ENCODE results near the gene GRSF1. TPM values are rescaled to one million over a fixed set of nuclear protein-coding genes. Genes with fewer than 3 reads are reported as not detected.

Gene GRSF1, protein sequence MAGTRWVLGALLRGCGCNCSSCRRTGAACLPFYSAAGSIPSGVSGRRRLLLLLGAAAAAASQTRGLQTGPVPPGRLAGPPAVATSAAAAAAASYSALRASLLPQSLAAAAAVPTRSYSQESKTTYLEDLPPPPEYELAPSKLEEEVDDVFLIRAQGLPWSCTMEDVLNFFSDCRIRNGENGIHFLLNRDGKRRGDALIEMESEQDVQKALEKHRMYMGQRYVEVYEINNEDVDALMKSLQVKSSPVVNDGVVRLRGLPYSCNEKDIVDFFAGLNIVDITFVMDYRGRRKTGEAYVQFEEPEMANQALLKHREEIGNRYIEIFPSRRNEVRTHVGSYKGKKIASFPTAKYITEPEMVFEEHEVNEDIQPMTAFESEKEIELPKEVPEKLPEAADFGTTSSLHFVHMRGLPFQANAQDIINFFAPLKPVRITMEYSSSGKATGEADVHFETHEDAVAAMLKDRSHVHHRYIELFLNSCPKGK
- total RNA-seq (2021) (52.4 and 70.0 TPM in 2 replicates), Bru-seq, nascent RNA (percentile 86 among the genes with signal in this experiment), BruChase-seq, experiment 1, labeled RNA remaining after a 2-hour chase (percentile 88 among the genes with signal in this experiment), BruChase-seq, experiment 2, labeled RNA remaining after a 6-hour chase (percentile 93 among the genes with signal in this experiment)
- long read RNA-seq, full-length matches to known transcripts, result 110 of 211 reads
- long read RNA-seq, partial matches to known transcripts, result 84 of 211 reads
- long read RNA-seq, other reads (novel, unspliced or antisense), result 17 of 211 reads

- H2AFZ ChIP-seq, result peak within 1 kb of the TSS; percentile 71
- CTCF ChIA-PET, result no interaction called here
- BruUV-seq (replicated peaks), result no TSS peak
- TF ChIP-seq EZH2 (IDR thresholded peaks at IDR 0.05; ENCODE audit: low read depth), result no peak
- TF ChIP-seq CTCF (conservative IDR thresholded peaks at IDR 0.05), result no peak
- POLR2A ChIA-PET (ENCODE audit: unreplicated experiment), result interaction anchor here (0.5 kb wide), 1 partner anchor 40 kb away, joined by 3 read pairs; no protein-coding TSS in a partner anchor
- intact Hi-C loops (cut with micrococcal nuclease; ENCODE audit: unreplicated experiment), result loop anchor here (1.0 to 5.0 kb wide), 3 partner anchors 63 to 153 kb away; partner anchors contain the start of genes DCK, MOB1B and UTP3
- H3K4me2 ChIP-seq, result peak within 1 kb of the TSS; percentile 85
- H3K27ac ChIP-seq, result peak within 1 kb of the TSS; percentile 54
- no peaks in the 10 kb centered on the region for H3K9me2 ChIP-seq (ENCODE audit: insufficient read depth)
- H3K4me3 ChIP-seq, result peak within 1 kb of the TSS; percentile 80
- H3K27me3 ChIP-seq (ENCODE audit: insufficient read depth, low read depth), result no peaks in the 10 kb centered on the region
- H3K36me3 ChIP-seq (ENCODE audit: low read depth), result no peaks in the 10 kb centered on the region; the same call in 1 of the 2 replicates
- no peaks in the 10 kb centered on the region for H3K9me3 ChIP-seq (ENCODE audit: insufficient read depth, low read depth)
- peak; percentile 58 to 86 for DNase-seq
- H3K4me1 ChIP-seq (replicated peaks; ENCODE audit: insufficient read depth), result peaks cover 6% of the 10 kb centered on the region
- no peaks in the 10 kb centered on the region for H3F3A ChIP-seq (ENCODE audit: insufficient read depth, low read depth)
- H4K20me1 ChIP-seq (ENCODE audit: insufficient read depth), result peaks cover 29% of the 10 kb centered on the region
- H3K79me2 ChIP-seq (ENCODE audit: low read depth), result peaks cover 44% of the 10 kb centered on the region
Observed at GRCh38 chr4:70839589-70840093, at the start of gene GRSF1. Gene GRSF1 (minus strand): TSS chr4:70839890. CDS start chr4:70839827, 63 bp downstream.

GRCh38 chr4:70885174-70885573 lies 45.5 kb upstream of the GRSF1 start:
- H2AFZ ChIP-seq, result no peak overlapping the region
- H3K4me1 ChIP-seq (replicated peaks; ENCODE audit: insufficient read depth), result no peaks in the 10 kb centered on the region
- DNase-seq, result no peak
- intact Hi-C loops (cut with micrococcal nuclease; ENCODE audit: unreplicated experiment), result no loop called here
- H4K20me1 ChIP-seq (ENCODE audit: insufficient read depth), result no peaks in the 10 kb centered on the region
- no TSS peak for BruUV-seq (replicated peaks)
- TF ChIP-seq EZH2 (IDR thresholded peaks at IDR 0.05; ENCODE audit: low read depth) (no peak), CTCF (conservative IDR thresholded peaks at IDR 0.05) (no peak)
- H3K4me3 ChIP-seq, result no peak overlapping the region
- H3K4me2 ChIP-seq, result no peak overlapping the region
- ChIA-PET CTCF (no interaction called here), POLR2A (ENCODE audit: unreplicated experiment) (interaction anchor here (0.7 kb wide), 1 partner anchor 60 kb away, joined by 9 read pairs; no protein-coding TSS in a partner anchor)
- H3K27me3 ChIP-seq (ENCODE audit: insufficient read depth, low read depth), result no peaks in the 10 kb centered on the region
- H3K9me3 ChIP-seq (ENCODE audit: insufficient read depth, low read depth), result no peaks in the 10 kb centered on the region
- H3K36me3 ChIP-seq (ENCODE audit: low read depth), result no peaks in the 10 kb centered on the region
- no peaks in the 10 kb centered on the region for H3F3A ChIP-seq (ENCODE audit: insufficient read depth, low read depth)
- H3K9me2 ChIP-seq (ENCODE audit: insufficient read depth), result no peaks in the 10 kb centered on the region
- no peaks in the 10 kb centered on the region for H3K79me2 ChIP-seq (ENCODE audit: low read depth)
- H3K27ac ChIP-seq, result no peak overlapping the region

DNA sequence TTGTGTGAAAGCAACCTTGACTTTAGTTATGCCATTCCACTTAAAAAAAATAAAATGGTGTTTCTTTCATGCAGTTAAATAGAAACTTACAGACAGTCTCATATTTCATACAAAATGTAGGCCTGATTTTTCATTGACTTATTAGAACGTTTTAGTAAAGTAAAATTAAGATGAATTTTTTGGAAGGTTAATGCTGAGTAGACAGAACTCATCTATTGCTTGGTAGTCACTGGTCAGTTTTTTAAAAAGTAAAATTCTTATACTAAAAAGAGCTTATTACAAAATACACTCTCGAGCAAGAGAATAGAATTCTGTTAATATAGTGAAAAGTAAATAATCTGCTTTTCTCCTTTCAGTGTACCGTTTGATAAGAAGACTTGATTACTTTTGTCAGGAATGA lies 41.0 kb upstream of the GRSF1 start:
- H3K27ac ChIP-seq, result no peak overlapping the region
- no peaks in the 10 kb centered on the region for H3K4me1 ChIP-seq (replicated peaks; ENCODE audit: insufficient read depth)
- no peak overlapping the region for H3K4me3 ChIP-seq
- H3K9me3 ChIP-seq (ENCODE audit: insufficient read depth, low read depth), result no peaks in the 10 kb centered on the region
- H3K4me2 ChIP-seq, result no peak overlapping the region
- H2AFZ ChIP-seq, result no peak overlapping the region
- TF ChIP-seq CTCF (conservative IDR thresholded peaks at IDR 0.05) (no peak), EZH2 (IDR thresholded peaks at IDR 0.05; ENCODE audit: low read depth) (no peak)
- no peak for DNase-seq
- BruUV-seq (replicated peaks), result no TSS peak
- H3K36me3 ChIP-seq (ENCODE audit: low read depth), result no peaks in the 10 kb centered on the region
- ChIA-PET CTCF (no interaction called here), POLR2A (ENCODE audit: unreplicated experiment) (no interaction called here)
- H3F3A ChIP-seq (ENCODE audit: insufficient read depth, low read depth), result no peaks in the 10 kb centered on the region
- H3K79me2 ChIP-seq (ENCODE audit: low read depth), result no peaks in the 10 kb centered on the region
- H3K9me2 ChIP-seq (ENCODE audit: insufficient read depth), result no peaks in the 10 kb centered on the region
- H4K20me1 ChIP-seq (ENCODE audit: insufficient read depth), result no peaks in the 10 kb centered on the region
- intact Hi-C loops (cut with micrococcal nuclease; ENCODE audit: unreplicated experiment), result no loop called here
- no peaks in the 10 kb centered on the region for H3K27me3 ChIP-seq (ENCODE audit: insufficient read depth, low read depth)
